H9 (cell line): ENCODE data around the gene MAPK14. TPM values are rescaled to one million over a fixed set of nuclear protein-coding genes. Genes with fewer than 3 reads are reported as not detected.

ENCODE experiments used
- DNase-seq: peaks from one replicate; pipeline ENCODE4 v3.0.0-alpha.2; 2017
- H2AFZ ChIP-seq: one replicate; pipeline ENCODE4 v1.6.1; 2013; ENCODE audit warnings: mild to moderate bottlenecking, low read length, control low read depth, moderate library complexity
- H2AK5ac ChIP-seq: 2 replicates; pipeline ENCODE4 v1.6.1; 2013; ENCODE audit warnings: low read length, control low read depth, mixed read lengths; ENCODE audit not compliant: insufficient read length
- H2BK120ac ChIP-seq: one replicate; pipeline ENCODE4 v1.6.1; 2013; ENCODE audit warnings: low read depth, mild to moderate bottlenecking, low read length, control low read depth, inconsistent platforms; ENCODE audit not compliant: poor library complexity, severe bottlenecking
- H2BK12ac ChIP-seq: 2 replicates; pipeline ENCODE4 v1.6.1; 2013; ENCODE audit warnings: low read length, control low read depth, mixed read lengths, low read depth; ENCODE audit not compliant: insufficient read length
- H2BK15ac ChIP-seq: 2 replicates; pipeline ENCODE4 v1.6.1; 2013; ENCODE audit warnings: low read depth, low read length, control low read depth
- H2BK20ac ChIP-seq: one replicate; pipeline ENCODE4 v1.6.1; 2013; ENCODE audit warnings: low read depth, mild to moderate bottlenecking, low read length, control low read depth, inconsistent platforms; ENCODE audit not compliant: poor library complexity, severe bottlenecking
- H2BK5ac ChIP-seq: 2 replicates; pipeline ENCODE4 v1.6.1; 2013; ENCODE audit warnings: low read length, control low read depth, mixed read lengths; ENCODE audit not compliant: insufficient read length
- H3K14ac ChIP-seq: 2 replicates; pipeline ENCODE4 v1.6.1; 2013; ENCODE audit warnings: low read length, control low read depth; ENCODE audit not compliant: insufficient read depth
- H3K18ac ChIP-seq: 2 replicates; pipeline ENCODE4 v1.6.1; 2013; ENCODE audit warnings: low read depth, mild to moderate bottlenecking, mixed read lengths, low read length, control low read depth; ENCODE audit not compliant: insufficient read length
- H3K23ac ChIP-seq: 2 replicates; pipeline ENCODE4 v1.6.1; 2013; ENCODE audit warnings: low read length, control low read depth, mixed read lengths, low read depth; ENCODE audit not compliant: insufficient read length
- H3K23me2 ChIP-seq: 2 replicates; pipeline ENCODE4 v1.6.1; 2013; ENCODE audit warnings: low read depth, mild to moderate bottlenecking, mixed read lengths, low read length, control low read depth; ENCODE audit not compliant: insufficient read length, poor library complexity, severe bottlenecking
- H3K27ac ChIP-seq: 2 replicates; pipeline ENCODE4 v1.5.1; 2013; ENCODE audit warnings: low read length, control low read depth, mixed read lengths, low read depth; ENCODE audit not compliant: insufficient read length
- H3K27me3 ChIP-seq: 2 replicates; pipeline ENCODE4 v1.6.1; 2013; ENCODE audit warnings: low read length, control low read depth, inconsistent platforms; ENCODE audit not compliant: insufficient read depth
- H3K4ac ChIP-seq: 2 replicates; pipeline ENCODE4 v1.6.1; 2013; ENCODE audit warnings: low read depth, mild to moderate bottlenecking, control low read depth, inconsistent platforms, low read length, moderate library complexity
- H3K4me1 ChIP-seq: 2 replicates; pipeline ENCODE4 v1.6.1; 2013; ENCODE audit warnings: low read length, control low read depth, inconsistent platforms; ENCODE audit not compliant: insufficient read depth
- H3K4me2 ChIP-seq: 2 replicates; pipeline ENCODE4 v1.6.1; 2013; ENCODE audit warnings: low read length, control low read depth, mixed read lengths; ENCODE audit not compliant: insufficient read length, insufficient read depth
- H3K56ac ChIP-seq: 2 replicates; pipeline ENCODE4 v1.6.1; 2013; ENCODE audit warnings: low read depth, mild to moderate bottlenecking, mixed read lengths, low read length, control low read depth; ENCODE audit not compliant: insufficient read length
- H3K79me1 ChIP-seq: 2 replicates; pipeline ENCODE4 v1.6.1; 2013; ENCODE audit warnings: low read depth, mild to moderate bottlenecking, moderate library complexity, low read length, control low read depth, inconsistent platforms; ENCODE audit not compliant: insufficient read depth, poor library complexity, severe bottlenecking
- H3K79me2 ChIP-seq: 2 replicates; pipeline ENCODE4 v1.6.1; 2013; ENCODE audit warnings: low read length, control low read depth, inconsistent platforms; ENCODE audit not compliant: insufficient read depth
- H3K9ac ChIP-seq: 2 replicates; pipeline ENCODE4 v1.6.1; 2013; ENCODE audit warnings: low read length, control low read depth, mixed read lengths; ENCODE audit not compliant: insufficient read length; ENCODE audit errors: extremely low read depth
- H3K9me3 ChIP-seq: one replicate; pipeline ENCODE4 v1.6.1; 2013; ENCODE audit warnings: low read depth, low read length, inconsistent platforms; ENCODE audit not compliant: control insufficient read depth
- H3T11ph ChIP-seq: one replicate; pipeline ENCODE4 v1.6.1; 2013; ENCODE audit warnings: mild to moderate bottlenecking, low read length, control low read depth, inconsistent platforms
- H4K20me1 ChIP-seq: one replicate; pipeline ENCODE4 v1.6.1; 2013; ENCODE audit not compliant: control insufficient read depth, insufficient read length, insufficient read depth
- H4K5ac ChIP-seq: 2 replicates; pipeline ENCODE4 v1.6.1; 2013; ENCODE audit warnings: low read depth, mild to moderate bottlenecking, mixed read lengths, low read length, control low read depth; ENCODE audit not compliant: insufficient read length
- H4K8ac ChIP-seq: replicated peaks from 2 replicates; pipeline ENCODE4 v1.6.1; 2013; ENCODE audit warnings: low read length, control low read depth, mixed read lengths, low read depth; ENCODE audit not compliant: insufficient read length
- H4K91ac ChIP-seq: 2 replicates; pipeline ENCODE4 v1.6.1; 2013; ENCODE audit warnings: low read depth, mild to moderate bottlenecking, moderate library complexity, mixed read lengths, low read length, control low read depth; ENCODE audit not compliant: insufficient read length
- H3K27ac Mint-ChIP-seq, 3 experiments: 2 replicates in 2 of 3; 3 replicates in 1 of 3; pipeline ENCODE4 v1.8.0; 2020 to 2021; ENCODE audit warnings: mixed read lengths in 3 of 3, mild to moderate bottlenecking in 1 of 3, moderate library complexity in 1 of 3
- H3K27me3 Mint-ChIP-seq: 2 replicates; pipeline ENCODE4 v1.8.0; 2021; ENCODE audit warnings: low read depth, mild to moderate bottlenecking, moderate library complexity, mixed read lengths
- H3K36me3 Mint-ChIP-seq, 3 experiments: 2 replicates in 2 of 3; 3 replicates in 1 of 3; pipeline ENCODE4 v1.8.0; 2020 to 2021; ENCODE audit warnings: low read depth in 3 of 3, mixed read lengths in 3 of 3; ENCODE audit not compliant: insufficient read depth in 1 of 3
- H3K4me1 Mint-ChIP-seq, 2 experiments: 2 replicates each; pipeline ENCODE4 v1.8.0; 2020; ENCODE audit warnings: mixed read lengths in 2 of 2
- H3K4me3 Mint-ChIP-seq, 2 experiments: 2 replicates in 1 of 2; 3 replicates in 1 of 2; pipeline ENCODE4 v1.8.0; 2020 to 2021; ENCODE audit warnings: mild to moderate bottlenecking in 2 of 2, mixed read lengths in 2 of 2, moderate library complexity in 1 of 2
- H3K9me3 Mint-ChIP-seq, 2 experiments: 2 replicates in 1 of 2; 3 replicates in 1 of 2; pipeline ENCODE4 v1.8.0; 2020; ENCODE audit warnings: mild to moderate bottlenecking in 2 of 2, mixed read lengths in 2 of 2, moderate library complexity in 1 of 2
- CTCF ChIP-seq: fragments of 200-600 bp; sonication (generic); conservative IDR thresholded peaks from 3 replicates; pipeline ENCODE4 v1.8.0; 2021; ENCODE audit warnings: antibody characterized with exemption, mild to moderate bottlenecking
- WGBS: extraction: QIAGEN DNeasy Blood & Tissue Kit; methylation state at CpG from one replicate; pipeline ENCODE4 v1.1.7; 2013; ENCODE audit warnings: missing lambda C conversion rate, low lambda C conversion rate, mixed read lengths; ENCODE audit not compliant: insufficient read length; ENCODE audit errors: extremely low coverage; 5-methylcytosine and 5-hydroxymethylcytosine counted together
- total RNA-seq: library from RNA; stranded (reverse); gene quantifications from 2 replicates; pipeline ENCODE4 v1.2.1, GENCODE V29; 2021

MAPK14 gene
- total RNA-seq, 1 experiment from 2014 or later: 40.5 TPM

GRCh38 chr6:36070252-36070651 is 42.6 kb downstream of the MAPK14 start:
- no peak overlapping the region for H3K27ac ChIP-seq
- no peaks in the 10 kb centered on the region for H3K79me1 ChIP-seq
- H3K23ac ChIP-seq: no peak overlapping the region
- no peak overlapping the region for H3K56ac ChIP-seq
- no peak overlapping the region for H2AK5ac ChIP-seq
- no peak for DNase-seq
- WGBS: no CpG with 5 or more reads among the region's 3 CpGs
- no peak for TF ChIP-seq CTCF
- Mint-ChIP-seq H3K9me3 (no peaks in the 10 kb centered on the region), H3K27me3 (no peaks in the 10 kb centered on the region), H3K4me1 (peaks cover 0 to 2% of the 10 kb centered on the region in 2 experiments; a peak in 1 of 4 replicates), H3K36me3 (peaks cover 0 to 3% (median 0%) of the 10 kb centered on the region in 3 experiments; a peak in 1 of 7 replicates), H3K27ac (no peak overlapping the region), H3K4me3 (no peak overlapping the region)
- H2BK20ac ChIP-seq: no peak overlapping the region
- H2BK12ac ChIP-seq: no peak overlapping the region
- H3K18ac ChIP-seq: no peak overlapping the region
- no peak overlapping the region for H2AFZ ChIP-seq
- H3K23me2 ChIP-seq: no peaks in the 10 kb centered on the region
- no peak overlapping the region for H3T11ph ChIP-seq
- H3K4ac ChIP-seq: no peak overlapping the region
- H4K8ac ChIP-seq: no peak overlapping the region
- H4K20me1 ChIP-seq: no peaks in the 10 kb centered on the region
- no peaks in the 10 kb centered on the region for H3K9me3 ChIP-seq
- H2BK15ac ChIP-seq: no peak overlapping the region
- no peak overlapping the region for H2BK120ac ChIP-seq
- H3K9ac ChIP-seq: no peak overlapping the region
- no peaks in the 10 kb centered on the region for H3K4me1 ChIP-seq
- H3K79me2 ChIP-seq: no peaks in the 10 kb centered on the region
- H3K14ac ChIP-seq: no peak overlapping the region
- H2BK5ac ChIP-seq: no peak overlapping the region
- no peak overlapping the region for H3K4me2 ChIP-seq
- H3K27me3 ChIP-seq: no peaks in the 10 kb centered on the region
- no peak overlapping the region for H4K91ac ChIP-seq
- no peak overlapping the region for H4K5ac ChIP-seq
